HG02588 (cell line): ENCODE results near the gene SMAD3.

Experiments
- ATAC-seq: cut with Tn5 transposase; IDR thresholded peaks from one replicate; pipeline ENCODE4 v1.9.1; 2021; ENCODE audit warnings: mild to moderate bottlenecking, moderate library complexity; ENCODE audit not compliant: unreplicated experiment

The SMAD3 gene

DNA sequence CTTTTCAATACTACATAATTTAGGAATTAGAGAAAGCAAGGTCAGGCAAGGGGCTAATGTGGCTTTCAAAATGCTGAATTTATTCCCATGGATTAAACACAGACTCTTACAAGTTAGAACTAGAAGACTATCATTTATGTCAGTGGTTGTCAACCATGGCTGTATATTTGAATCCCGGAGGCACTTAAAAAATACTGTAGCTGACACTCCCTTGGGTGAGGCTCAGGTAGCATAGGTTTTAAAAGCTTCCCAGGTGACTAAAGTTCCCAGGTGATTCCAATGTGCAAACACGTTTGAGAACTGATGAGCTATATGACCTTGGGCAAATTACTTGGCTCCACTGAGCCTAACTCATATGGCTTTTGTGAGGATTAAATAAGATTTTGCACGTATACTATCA lies 159.5 kb downstream of the SMAD3 start:
- ATAC-seq: no peak

DNA sequence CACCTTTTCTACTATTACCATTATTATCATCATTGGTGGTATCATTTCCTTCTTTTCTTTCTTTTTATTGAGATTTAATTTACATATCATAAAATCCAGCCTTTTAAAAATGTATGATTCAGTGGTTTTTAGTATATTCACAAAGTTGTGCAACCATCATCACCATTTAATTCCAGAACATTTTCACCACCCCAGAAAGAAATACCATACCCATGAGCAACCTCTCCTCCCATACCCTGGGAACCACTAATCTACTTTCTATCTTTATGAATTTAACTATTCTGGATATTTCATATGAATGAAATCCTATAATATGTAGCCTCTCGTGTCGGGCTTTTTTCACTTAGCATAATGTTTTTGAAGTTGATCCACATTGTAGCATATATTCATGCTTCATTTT lies 159.9 kb downstream of the SMAD3 start:
- ATAC-seq: no peak

DNA sequence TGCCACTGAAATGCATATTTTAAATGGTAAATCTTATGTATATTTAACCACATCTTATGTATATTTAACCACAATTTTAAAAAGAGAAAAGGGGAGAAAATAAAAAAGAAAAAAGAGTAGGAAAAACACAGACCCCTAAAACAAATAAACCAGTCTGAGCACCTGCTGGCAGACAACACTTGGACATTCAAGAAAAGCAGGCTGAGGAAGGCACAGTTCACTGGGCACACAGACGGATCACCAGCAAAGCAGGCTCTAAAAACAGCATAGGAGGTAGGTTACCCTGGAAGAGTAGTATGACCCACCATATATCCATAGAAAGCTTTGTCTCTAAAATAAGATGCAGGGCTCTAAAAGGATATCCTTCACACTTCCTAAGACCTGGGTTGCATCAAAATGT lies 162.0 kb downstream of the SMAD3 start:
- ATAC-seq: no peak

DNA sequence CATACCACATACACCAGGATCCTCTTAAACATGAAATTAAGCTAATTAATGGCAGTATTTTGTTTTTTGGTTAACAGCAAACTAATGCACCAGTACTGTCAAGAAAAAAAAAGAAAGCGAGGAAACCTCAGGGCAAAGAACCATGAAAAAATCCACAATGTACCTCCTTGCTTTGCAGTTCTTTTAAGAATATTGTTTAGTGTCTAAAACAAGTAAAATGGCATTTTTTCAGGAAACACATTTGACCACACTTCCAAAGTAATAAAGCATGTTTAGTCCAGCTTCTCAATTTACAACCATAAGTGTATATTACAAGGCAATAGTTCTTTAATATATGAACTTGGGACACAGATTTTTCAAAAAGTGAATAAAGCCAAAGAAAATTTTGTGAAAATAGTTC lies 162.4 kb downstream of the SMAD3 start:
- no peak for ATAC-seq

DNA sequence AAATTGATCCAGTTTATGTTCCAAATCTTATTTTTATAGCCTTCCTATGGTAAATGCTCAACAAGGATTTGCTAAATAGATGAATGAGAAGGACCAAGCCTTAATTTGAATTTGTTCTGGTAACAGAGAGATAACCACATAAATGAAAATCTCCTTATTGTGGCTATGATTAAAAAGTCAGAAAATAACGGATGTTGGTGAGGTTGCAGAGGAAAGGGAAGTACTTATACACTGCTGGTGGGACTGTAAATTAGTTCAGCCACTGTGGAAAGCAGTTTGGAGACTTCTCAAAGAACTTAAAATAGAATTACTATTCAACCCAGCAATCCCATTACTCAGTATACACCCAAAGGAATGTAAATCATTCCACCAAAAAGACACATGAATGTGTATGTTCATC lies 162.9 kb downstream of the SMAD3 start:
- no peak for ATAC-seq

DNA sequence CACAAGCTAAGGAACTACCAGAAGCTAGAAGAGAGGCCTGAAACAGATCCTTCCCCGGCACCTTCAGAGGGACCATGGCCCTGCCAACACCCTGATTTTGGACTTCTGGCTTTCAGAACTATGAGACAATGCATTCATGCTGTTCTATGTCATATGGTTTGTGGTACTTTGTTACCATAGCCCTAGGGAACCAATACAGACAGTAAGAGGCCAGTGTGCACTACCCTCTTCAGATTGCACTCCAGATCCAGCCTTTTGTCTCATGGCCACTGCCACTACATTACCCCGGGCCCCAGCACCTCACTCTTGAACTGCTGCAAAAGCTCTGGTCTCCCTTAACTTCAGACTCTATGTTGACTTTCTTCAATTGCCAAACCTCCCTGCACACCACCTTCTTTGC lies 165.1 kb downstream of the SMAD3 start:
- ATAC-seq: no peak

DNA sequence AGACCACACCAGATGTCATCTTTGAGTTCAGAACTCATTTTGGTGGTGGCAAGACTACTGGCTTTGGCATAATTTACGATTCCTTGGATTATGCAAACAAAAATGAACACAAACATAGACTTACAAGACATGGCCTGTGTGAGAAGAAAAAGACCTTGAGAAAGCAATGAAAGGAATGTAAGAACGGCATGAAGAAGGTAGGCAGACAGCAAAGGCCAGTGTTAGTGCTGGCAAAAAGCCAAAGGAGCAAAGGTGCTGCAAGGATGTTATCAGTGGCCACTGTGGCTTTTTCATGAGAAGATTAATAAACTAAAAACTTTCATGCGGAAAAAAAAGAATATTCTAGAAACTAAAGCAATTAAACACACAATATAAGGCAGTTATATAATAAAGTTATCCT lies 167.2 kb downstream of the SMAD3 start:
- ATAC-seq: no peak

DNA sequence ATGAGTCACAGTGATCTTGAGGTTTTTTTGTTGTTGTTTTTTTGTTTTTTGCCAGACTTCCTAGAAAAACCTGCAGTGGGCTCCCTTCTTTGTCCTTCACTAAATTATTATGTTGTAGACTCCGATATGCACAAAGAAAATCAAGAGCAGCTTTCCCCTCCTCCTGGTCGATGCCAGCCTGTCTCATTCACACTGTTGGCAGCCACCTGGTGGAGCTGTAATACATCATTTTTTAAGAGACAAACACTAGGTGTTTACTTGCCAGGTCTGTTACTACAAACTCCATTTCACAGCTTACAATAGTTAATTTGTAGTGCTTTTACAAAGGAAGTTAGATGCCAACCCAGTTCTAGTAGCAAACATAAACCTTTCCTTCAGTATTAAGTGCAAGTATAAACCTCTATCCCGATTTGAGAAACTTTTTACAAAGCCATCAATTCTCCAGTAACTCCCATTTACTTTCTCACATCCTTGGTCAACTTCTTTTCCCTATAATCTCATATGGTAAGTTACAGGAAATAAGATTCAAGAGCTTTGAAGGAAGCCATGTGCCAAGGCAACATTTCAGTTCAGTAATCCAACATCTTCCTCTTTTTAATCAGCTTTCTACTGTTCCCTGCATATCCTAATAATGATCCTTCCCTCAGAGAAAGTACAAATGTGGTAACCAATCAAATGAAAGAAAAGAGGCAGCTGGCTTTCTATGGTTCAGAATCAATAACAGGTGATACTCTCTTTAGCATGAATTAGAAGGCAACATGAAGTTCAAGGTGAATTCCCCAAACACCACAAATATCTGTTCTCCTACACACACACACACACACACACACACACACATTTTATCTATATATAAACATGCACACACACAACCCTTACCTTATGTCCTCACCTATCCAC lies 175.1 kb downstream of the SMAD3 start:
- ATAC-seq: peak; percentile 7

DNA sequence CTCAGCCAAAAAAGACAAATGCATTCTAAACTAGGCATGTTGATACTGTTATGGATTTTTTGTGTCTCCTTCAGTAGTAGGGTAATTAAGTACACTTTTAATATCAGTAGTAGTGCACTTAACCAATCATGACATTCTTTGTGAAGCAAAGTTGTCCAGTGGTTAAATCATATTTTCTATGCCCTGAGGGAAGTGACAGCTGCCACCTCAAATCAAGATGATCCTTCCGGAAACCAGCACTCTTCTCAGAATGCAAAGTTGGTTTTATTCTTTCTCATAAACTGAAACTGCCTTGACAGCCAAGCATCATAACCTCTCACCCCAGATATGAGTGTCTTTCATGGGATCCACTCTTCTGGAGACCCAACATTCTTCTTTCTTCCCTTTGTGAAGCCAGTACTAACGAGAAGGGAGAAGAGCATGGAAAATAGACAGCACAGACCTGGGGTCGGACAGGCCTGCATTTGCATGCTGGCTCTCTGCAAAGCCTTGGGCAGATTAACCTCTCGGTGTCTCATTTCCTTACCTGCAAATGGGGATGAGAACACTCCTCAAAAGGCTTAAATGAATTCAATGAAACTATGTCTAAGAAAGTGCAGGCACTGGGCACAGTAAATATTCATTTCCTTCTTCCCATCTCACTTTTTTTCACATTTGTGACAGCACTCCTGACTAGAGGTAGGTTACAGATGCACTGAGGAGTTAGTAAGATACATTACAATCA lies 175.9 kb downstream of the SMAD3 start:
- ATAC-seq: peak; percentile 69

DNA sequence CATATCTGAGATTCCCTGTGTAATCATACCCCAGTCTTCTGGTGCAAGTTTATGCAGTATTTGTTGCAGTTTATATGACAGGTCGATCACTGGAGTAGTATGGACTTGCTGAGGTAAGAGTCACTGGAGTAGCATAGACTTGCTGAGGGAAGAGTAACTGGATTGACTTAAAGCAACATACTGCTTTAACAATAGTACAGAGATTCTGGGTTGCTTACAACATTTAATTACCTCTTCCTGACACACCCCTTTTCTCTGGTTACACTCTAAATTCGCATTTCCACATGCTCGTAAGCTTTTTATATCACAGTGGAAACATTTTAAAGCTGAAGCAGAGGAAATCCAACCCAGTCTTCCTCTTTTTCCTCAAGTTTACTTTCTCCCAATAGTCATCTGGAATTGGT lies 177.3 kb downstream of the SMAD3 start:
- ATAC-seq: no peak
